ENCODE data around the gene MEGF6.

- TF ChIP-seq CTCF (IDR thresholded peaks at IDR 0.05; ENCODE audit: poor library complexity) = no peak
- TF ChIP-seq EZH2phosphoT487 (IDR thresholded peaks at IDR 0.05; ENCODE audit: low read depth, severe bottlenecking, unreplicated experiment) = no peak
- no peak for TF ChIP-seq EZH2 (IDR thresholded peaks at IDR 0.05; ENCODE audit: borderline replicate concordance)
Observed at GRCh38 chr1:3541465-3541864, 69.8 kb downstream of the MEGF6 start.

All from hepatocyte (in vitro differentiated cells).